ENCODE data around the gene KISS1R.

DNA sequence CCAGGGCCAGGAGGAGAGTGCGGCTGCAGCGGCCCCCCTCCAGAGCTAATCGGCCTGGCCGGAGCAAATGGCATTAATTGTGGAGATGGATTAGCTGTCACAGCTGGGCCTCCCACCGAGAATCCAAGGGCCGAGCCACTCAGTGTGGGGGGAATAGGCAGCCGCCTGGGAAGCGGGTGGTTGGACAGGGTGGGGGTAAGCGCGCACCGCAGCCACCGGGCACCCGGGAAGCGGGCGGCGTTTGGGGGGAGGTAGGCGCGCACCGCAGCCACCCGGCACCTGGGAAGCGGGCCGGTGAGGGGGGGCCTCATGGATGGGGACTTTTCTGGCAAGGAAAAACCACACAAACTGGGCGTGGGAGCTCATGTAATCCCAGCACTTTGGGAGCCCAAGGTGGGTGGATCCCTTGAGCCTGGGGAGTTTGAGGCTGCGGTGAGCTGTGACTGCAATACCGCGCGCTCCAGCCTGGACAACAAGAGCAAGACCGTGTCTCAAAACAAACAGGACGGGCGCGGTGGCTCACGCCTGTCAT, 13.8 kb upstream of the KISS1R start:
- TF ChIP-seq, protein P1, sequence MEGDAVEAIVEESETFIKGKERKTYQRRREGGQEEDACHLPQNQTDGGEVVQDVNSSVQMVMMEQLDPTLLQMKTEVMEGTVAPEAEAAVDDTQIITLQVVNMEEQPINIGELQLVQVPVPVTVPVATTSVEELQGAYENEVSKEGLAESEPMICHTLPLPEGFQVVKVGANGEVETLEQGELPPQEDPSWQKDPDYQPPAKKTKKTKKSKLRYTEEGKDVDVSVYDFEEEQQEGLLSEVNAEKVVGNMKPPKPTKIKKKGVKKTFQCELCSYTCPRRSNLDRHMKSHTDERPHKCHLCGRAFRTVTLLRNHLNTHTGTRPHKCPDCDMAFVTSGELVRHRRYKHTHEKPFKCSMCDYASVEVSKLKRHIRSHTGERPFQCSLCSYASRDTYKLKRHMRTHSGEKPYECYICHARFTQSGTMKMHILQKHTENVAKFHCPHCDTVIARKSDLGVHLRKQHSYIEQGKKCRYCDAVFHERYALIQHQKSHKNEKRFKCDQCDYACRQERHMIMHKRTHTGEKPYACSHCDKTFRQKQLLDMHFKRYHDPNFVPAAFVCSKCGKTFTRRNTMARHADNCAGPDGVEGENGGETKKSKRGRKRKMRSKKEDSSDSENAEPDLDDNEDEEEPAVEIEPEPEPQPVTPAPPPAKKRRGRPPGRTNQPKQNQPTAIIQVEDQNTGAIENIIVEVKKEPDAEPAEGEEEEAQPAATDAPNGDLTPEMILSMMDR (IDR thresholded peaks at IDR 0.05; ENCODE audit: low read depth, low read length): no peak
- no peak for TF ChIP-seq EZH2phosphoT487 (IDR thresholded peaks at IDR 0.05; ENCODE audit: low read depth)
